GM19043 (cell line): ENCODE measurements around the gene CCDC154.

Experiments used
- ATAC-seq: cut with Tn5 transposase; IDR thresholded peaks from one replicate; pipeline ENCODE4 v1.9.1; 2021; ENCODE audit warnings: low read depth; ENCODE audit not compliant: unreplicated experiment

The CCDC154 gene

GRCh38 chr16:1394367-1394951 lies 49.9 kb downstream of the CCDC154 start:
- ATAC-seq = no peak

DNA sequence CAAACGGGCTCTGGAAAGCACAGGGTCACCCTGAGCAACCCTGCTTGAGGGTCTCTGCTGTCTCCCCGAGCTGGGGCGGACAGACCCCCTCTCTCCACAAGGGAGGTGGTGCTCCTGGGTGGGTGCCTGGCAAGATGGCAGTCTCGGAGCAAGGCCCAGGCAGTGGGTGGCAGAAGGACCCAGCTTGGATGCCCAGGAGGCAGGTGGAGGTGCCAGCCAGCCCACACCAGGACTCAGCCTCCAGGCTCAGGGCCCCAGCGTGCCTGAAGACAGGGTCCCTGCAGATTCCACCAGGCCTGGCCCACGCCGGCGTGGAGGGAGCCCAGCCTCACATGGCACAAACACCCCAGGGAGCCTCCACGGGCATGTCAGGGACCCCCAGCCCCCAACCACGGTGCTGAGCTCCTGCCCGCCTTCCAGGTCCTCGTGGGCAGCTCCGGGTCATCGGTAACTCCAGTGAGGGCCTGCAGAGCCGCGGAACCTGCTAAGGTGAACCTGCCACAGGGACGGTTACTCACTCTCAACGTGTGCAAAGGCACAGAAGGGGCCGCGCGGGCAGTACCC lies 50.7 kb downstream of the CCDC154 start:
- ATAC-seq = no peak

- ATAC-seq = no peak
Observed at GRCh38 chr16:1392826-1393225, 51.5 kb downstream of the CCDC154 start.

DNA sequence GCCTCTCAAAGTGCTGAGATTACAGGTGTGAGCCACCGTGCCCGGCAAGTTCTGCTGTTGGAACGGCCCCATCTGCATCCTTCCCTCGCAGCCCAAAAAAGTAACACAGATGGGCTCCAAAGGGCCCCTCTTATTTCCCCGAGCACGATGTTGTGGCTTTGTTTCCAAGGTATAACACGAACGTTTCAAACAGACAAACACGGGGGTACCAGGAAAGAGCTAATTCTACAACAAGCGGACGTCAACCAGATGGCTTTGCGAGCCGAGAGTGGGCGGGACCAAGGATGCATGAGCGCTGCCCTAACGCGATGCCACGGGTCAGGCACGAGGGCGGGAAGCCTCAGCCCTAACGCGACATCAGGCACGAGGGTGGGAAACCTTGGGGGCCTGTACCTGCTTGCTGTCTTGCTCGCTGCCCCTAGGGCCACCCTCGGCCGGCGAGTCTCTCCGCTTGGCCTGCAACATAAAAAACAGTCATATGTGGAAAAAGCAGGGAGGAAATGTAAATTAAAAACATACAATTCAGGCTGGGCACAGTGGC lies 54.0 kb downstream of the CCDC154 start:
- ATAC-seq = no peak

GRCh38 chr16:1389762-1390161 lies 54.6 kb downstream of the CCDC154 start:
- no peak for ATAC-seq

DNA sequence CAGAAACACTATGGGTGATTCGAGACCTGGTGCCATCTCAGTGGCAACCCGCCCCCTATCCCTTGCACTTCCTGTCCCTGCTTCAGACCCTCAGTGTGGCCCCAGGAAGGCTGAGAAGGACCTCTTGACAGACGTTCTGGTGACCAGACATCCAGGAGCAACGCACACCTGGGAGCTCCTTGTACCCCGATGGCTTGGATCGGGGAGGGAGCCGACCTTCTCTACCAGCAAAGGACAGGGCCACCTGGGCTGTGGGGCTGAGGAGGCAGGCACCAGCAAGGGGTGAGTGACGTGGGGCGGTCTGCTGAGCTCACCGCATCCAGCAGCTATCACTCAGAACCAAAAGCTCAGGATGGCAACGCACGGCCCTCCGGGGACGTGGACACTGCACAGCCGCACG lies 57.0 kb downstream of the CCDC154 start:
- no peak for ATAC-seq

GRCh38 chr16:1385232-1385631 lies 59.1 kb downstream of the CCDC154 start:
- ATAC-seq = no peak
